Medulla oblongata (tissue), 1 donor: ENCODE data around the gene GPR37L1.
A peak's percentile ranks its signal among the peaks of the same experiment; 100 is the strongest.
"Not testable (repeated sequence)": the region's sequence is repeated elsewhere in the genome, so short reads cannot be mapped to it uniquely, and the experiment has no call there.

ENCODE experiments used
- DNase-seq: peaks from one replicate; pipeline ENCODE4 v3.0.0-alpha.2; 2015; ENCODE audit errors: extremely low spot score

The GPR37L1 gene

DNA sequence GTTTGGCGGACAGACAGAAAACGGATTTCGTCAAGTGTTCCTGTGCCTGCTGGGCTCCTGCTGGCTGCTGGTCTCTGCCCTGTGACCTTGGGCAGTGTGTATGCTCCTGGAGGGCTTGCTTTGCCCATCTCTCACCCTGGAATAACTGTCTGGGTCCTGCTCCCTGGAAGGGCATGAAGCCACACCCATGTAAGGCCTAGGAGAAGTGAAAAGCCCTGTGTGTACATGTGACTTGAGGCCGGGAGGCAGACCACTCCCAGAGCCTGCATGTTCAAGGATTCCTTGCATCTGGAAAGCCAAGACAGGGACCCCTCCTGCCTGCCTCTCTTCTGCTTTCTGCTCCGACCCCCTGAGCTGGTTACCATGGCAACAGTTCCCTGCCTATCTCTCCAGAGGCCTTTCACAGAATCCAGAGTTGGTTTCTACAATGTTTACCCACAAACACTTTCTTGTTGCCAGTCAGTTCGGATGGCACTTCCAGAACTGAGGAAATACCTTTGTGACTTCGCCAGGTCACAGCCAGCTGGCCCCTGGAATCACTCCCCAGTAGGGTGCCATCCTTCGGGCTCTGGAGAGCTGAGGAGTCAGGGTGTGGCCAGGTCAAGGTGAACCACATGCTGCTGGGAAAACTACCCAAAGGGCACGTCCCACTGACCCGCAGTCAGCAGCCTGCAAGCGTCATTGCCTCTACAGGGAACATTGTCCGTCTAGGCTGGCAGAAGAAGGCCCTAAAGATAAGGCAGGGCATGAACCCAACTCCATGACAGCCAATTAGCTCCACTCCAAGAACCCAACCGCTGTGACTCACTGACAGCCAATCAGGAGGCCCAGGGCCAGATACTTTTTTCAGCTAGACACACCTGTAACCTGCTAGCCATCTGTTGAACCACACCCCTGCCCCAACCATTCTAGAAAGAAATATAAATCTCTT is 14.7 kb upstream of the GPR37L1 start:
- no peak for DNase-seq

DNA sequence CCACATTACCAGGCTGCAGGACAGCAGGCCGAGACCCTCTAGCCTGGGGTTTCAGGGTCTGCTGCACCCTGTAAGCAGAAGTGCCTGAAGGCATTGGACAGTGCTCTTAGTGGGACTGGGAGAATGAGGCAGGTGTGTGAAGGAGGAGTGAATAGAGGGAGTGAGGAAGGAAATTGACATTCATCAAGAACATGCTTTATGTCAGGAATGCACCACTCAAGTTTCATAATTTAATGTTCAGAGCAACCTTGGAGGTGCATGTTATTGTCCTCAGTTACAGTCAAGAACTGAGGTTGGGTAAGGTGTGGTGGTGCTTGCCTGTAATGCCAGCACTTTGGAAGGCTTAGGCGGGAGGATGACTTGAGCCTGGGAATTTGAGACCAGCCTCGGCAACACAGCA is 11.7 kb upstream of the GPR37L1 start:
- no peak for DNase-seq

DNA sequence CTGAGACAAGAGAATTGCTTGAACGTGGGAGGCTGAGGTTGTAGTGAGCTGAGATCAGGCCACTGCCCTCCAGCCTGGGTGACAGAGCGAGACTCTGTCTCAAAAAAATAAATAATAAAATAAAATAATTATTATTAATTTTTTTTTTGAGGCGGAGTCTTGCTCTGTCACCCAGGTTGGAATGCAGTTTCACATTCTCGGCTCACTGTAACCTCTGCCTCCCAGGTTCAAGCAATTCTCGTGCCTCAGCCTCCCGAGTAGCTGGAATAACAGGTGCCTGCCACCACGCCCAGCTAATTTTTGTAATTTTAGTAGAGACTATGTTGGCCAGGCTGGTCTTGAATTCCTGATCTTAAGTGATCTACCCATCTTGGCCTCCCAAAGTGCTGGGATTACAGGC is 11.1 kb upstream of the GPR37L1 start:
- DNase-seq = not testable (repeated sequence)

GRCh38 chr1:202112859-202113689 is 9.6 kb upstream of the GPR37L1 start:
- peak; percentile 42 for DNase-seq

DNA sequence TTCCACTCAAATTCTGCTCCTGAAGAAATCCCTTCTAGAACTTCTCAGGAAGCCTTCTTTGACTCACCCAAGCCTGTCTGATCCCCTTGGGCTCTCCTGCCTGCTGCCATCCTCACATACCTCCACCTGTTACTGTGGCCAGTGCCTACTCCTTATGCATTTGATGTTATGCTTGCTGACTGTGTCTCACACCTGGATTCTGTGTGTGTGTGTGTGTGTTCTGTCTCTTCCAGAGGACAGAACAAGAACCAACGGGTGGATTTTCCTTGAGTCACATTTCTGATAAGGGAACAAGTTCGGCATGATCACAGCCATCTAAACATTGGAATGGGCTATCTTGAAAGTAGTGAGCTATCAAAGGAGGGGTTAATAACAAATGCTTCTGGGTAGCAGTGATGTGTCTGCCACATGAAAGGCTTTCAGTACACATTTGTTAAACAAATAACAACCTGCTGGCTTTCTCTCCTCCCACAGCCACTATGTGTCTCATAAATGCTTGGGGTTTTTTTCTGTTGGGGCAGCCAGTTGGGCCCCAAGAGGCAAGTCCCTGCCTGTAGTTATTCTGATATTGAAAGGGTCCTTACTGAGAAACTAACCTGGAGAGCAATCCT is 8.9 kb upstream of the GPR37L1 start:
- DNase-seq = no peak

DNA sequence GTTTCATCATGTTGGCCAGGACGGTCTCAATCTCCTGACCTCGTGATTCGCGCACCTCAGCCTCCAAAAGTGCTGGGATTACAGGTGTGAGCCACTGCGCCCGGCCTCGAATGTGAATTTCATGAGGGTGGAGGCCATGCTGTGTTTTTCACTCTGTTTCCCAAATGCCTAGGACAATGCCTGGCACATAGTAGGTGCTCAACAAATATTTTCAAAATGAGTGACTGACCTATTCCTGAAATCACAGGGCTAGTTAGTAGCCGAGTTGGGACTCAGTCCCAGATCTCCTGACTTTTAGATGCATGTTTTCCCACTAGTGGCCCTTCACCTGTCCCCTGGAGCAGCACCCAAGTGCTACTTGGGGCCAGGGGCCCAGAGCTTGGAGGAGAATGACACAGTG is 6.4 kb upstream of the GPR37L1 start:
- DNase-seq = no peak

DNA sequence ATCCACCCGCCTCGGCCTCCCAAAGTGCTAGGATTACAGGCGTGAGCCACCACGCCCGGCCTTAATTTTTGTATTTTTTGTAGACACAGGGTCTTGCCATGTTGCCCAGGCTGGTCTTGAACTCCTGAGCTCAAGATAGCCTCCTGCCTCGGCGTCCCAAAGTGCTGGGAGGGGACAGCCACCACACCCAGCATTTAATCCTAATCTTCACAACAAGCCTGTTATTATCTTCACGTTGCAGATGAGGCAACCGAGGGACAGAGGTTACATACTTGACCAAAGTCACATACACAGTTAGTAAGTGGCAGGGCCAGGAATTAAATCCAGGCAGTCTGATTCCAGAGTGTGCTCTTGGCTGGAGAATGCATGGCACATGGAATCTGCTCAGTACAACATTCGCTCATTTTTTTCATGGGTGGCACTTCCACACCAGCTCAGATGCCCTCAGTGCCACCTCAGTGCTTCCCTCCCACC is 4.8 kb upstream of the GPR37L1 start:
- no peak for DNase-seq

GRCh38 chr1:202121006-202121405 is 1.7 kb upstream of the GPR37L1 start:
- DNase-seq = no peak

DNA sequence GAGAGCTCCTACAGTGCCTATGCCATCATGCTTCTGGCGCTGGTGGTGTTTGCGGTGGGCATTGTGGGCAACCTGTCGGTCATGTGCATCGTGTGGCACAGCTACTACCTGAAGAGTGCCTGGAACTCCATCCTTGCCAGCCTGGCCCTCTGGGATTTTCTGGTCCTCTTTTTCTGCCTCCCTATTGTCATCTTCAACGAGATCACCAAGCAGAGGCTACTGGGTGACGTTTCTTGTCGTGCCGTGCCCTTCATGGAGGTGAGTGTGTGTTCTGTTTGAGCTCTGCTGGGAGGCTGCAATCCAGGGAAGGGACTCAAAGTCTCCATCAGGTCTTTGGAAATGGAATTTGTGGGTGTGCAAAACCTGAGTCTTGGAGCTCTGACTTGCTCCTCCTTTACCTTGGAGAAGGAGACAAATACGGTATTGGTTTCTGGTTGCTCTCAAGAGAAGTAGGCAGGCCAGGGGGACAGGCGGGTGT is 658 bp downstream of the GPR37L1 start:
- DNase-seq = no peak

DNA sequence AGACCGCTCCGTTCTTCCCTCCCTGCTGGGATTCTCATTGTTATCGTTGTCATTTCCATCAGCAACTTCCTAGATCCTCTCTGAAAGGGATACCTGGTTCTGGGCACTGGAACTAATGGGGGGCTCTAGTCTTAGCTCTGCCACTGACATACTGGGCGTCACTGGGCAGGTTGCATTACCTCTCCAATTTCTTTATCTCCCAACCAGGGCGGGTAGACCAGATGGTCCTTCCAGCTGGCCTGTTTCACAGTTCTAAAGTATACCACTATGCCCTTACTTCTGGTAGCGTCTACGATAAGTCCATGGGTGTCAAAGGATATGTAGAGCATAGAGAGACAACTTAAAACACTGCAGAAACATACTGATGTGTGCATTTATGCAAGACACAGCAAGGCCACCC is 1.4 kb downstream of the GPR37L1 start:
- no peak for DNase-seq

- no peak for DNase-seq
These were observed 2.9 kb downstream of the GPR37L1 start for GRCh38 chr1:202125611-202126010.

GRCh38 chr1:202126426-202126825 is 3.7 kb downstream of the GPR37L1 start:
- DNase-seq = peak; percentile 81

- DNase-seq = no peak
These were observed 4.3 kb downstream of the GPR37L1 start for GRCh38 chr1:202127061-202127460.

DNA sequence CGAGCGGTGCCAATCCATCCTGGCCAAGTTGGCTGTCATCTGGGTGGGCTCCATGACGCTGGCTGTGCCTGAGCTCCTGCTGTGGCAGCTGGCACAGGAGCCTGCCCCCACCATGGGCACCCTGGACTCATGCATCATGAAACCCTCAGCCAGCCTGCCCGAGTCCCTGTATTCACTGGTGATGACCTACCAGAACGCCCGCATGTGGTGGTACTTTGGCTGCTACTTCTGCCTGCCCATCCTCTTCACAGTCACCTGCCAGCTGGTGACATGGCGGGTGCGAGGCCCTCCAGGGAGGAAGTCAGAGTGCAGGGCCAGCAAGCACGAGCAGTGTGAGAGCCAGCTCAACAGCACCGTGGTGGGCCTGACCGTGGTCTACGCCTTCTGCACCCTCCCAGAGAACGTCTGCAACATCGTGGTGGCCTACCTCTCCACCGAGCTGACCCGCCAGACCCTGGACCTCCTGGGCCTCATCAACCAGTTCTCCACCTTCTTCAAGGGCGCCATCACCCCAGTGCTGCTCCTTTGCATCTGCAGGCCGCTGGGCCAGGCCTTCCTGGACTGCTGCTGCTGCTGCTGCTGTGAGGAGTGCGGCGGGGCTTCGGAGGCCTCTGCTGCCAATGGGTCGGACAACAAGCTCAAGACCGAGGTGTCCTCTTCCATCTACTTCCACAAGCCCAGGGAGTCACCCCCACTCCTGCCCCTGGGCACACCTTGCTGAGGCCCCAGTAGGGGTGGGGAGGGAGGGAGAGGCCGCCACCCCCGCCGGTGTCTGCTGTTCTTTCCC is 5.3 kb downstream of the GPR37L1 start:
- no peak for DNase-seq

DNA sequence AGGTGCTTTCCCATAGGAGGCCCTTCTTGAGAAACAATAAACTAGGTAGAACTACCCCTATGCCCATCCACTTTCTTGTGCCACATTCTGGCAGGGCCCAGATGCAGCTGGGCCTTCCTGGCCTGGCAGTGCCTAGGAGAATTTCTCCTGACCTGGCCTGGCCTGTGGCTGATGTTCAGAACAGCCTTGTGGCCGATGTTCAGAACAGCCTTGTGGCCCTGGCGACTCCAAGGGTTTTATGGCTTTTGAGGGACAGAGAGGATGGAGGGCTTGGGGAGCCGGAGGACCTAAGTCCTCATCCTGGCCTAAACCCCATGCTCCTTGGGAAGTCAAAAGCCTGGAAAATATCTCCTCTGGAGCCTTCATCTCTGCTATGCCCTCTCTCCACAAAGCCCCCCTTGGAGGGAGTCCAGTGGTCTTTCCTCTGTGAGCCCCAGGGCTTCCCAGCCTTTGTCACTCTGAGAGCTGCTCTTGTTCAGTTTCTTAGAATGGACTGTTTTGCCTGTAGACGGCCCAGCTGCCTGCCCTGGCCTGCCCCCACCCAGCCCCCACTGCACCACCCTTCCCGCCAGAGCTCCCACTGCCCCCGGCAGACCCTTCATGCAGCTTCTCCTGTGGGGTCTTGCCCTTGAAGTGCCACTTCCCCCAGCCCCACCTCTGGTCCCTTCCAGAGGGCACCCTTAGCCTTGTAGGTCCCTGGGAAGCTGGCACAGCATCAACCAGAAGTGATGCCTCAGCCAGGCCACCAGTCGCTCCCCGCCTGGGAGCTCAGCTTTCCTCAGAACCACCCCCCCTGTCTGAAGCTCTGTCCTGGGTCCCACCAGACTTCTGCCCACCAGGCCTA is 7.0 kb downstream of the GPR37L1 start:
- DNase-seq = peak; percentile 60

DNA sequence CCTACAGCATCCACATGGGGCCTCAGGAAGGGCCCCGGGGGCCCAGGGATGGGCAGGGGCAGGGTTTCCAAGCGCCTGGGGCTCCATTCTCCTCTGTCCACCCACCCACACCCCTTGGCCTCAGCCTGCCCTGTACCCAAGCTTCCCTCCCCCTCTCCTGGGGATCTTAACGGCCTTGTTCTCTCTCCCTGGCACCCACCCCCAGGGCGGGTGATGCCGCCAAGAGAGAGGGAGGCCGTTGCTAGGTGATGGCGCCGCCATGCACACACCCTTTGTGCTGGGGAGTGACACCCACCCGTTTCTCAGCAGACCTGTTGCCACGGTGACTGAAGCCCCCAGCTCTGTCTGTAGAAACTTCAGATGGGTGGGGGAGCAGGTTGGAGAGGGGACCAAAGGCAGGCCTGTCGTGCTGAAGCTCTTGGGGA is 7.6 kb downstream of the GPR37L1 start:
- peak; percentile 97 for DNase-seq

GRCh38 chr1:202130816-202131522 is 8.3 kb downstream of the GPR37L1 start:
- peak; percentile 95 for DNase-seq

- peak; percentile 74 for DNase-seq
These were observed 9.5 kb downstream of the GPR37L1 start for GRCh38 chr1:202131956-202132821.

GRCh38 chr1:202133001-202133400 is 10.3 kb downstream of the GPR37L1 start:
- DNase-seq = peak; percentile 89
